Right ventricle myocardium inferior (tissue), 1 donor: ENCODE data around the gene PER3. TPM values are rescaled to one million over a fixed set of nuclear protein-coding genes. Genes with fewer than 3 reads are reported as not detected.

Experiments used
- ATAC-seq: fragments of 200-7000 bp; cut with Tn5 transposase; one replicate; pipeline ENCODE4 v1.9.1; 2020; ENCODE audit warnings: mild to moderate bottlenecking, moderate library complexity
- DNase-seq: peaks from one replicate; pipeline ENCODE4 v3.0.0; 2021; ENCODE audit errors: missing footprints
- intact Hi-C: fragments of 100-400 bp; cut with DNase I; formaldehyde crosslinking; loops from one replicate; pipeline ENCODE4 v1.11.0; 2022
- total RNA-seq: library from RNA; stranded (reverse); fragmentation: NEBNext Ultra II Directional; extraction: Animal tissue kit (Norgen Biotek cat#: 25700); gene quantifications from one replicate; pipeline ENCODE4 v1.2.1, GENCODE V29; 2021
- donor health status: DM: no; HTN: yes; CAD: no; lungs with severe emphysema.

The PER3 gene
- total RNA-seq, 1 donor from 2014 or later, result 15.4 TPM

- intact Hi-C loops, result no loop called here
- DNase-seq (no peak), ATAC-seq (no peak)
These were observed 109.6 kb downstream of the PER3 start for GRCh38 chr1:7893529-7894180.

Other genes starting within 250 kb of the PER3 start
- gene VAMP3, start 13.0 kb upstream of the PER3 start, total RNA-seq, result 68.6 TPM
- gene UTS2, start 68.8 kb downstream of the PER3 start, total RNA-seq, result not detected
- gene TNFRSF9, start 156.5 kb downstream of the PER3 start, total RNA-seq, result not detected
- 372 TPM for gene PARK7, start 177.4 kb downstream of the PER3 start, total RNA-seq
- 12.8 TPM for gene ERRFI1, start 242.0 kb downstream of the PER3 start, total RNA-seq